Measurements from ENCODE around the gene FAM118B. TPM values are rescaled to one million over a fixed set of nuclear protein-coding genes. Genes with fewer than 3 reads are reported as not detected.

FAM118B gene
- total RNA-seq, 1 donor from 2014 or later: 11.7 TPM

- CTCF ChIA-PET: no interaction called here
- ATAC-seq (ENCODE audit: low read depth) (no peak), DNase-seq (no peak)
- Mint-ChIP-seq H3K4me1 (no peaks in the 10 kb centered on the region), H3K36me3 (ENCODE audit: low read depth) (no peaks in the 10 kb centered on the region), H3K27me3 (peaks cover 6% of the 10 kb centered on the region), H3K9me3 (no peaks in the 10 kb centered on the region), H3K27ac (no peak overlapping the region), H3K4me3 (no peak overlapping the region)
- TF ChIP-seq, protein P1, sequence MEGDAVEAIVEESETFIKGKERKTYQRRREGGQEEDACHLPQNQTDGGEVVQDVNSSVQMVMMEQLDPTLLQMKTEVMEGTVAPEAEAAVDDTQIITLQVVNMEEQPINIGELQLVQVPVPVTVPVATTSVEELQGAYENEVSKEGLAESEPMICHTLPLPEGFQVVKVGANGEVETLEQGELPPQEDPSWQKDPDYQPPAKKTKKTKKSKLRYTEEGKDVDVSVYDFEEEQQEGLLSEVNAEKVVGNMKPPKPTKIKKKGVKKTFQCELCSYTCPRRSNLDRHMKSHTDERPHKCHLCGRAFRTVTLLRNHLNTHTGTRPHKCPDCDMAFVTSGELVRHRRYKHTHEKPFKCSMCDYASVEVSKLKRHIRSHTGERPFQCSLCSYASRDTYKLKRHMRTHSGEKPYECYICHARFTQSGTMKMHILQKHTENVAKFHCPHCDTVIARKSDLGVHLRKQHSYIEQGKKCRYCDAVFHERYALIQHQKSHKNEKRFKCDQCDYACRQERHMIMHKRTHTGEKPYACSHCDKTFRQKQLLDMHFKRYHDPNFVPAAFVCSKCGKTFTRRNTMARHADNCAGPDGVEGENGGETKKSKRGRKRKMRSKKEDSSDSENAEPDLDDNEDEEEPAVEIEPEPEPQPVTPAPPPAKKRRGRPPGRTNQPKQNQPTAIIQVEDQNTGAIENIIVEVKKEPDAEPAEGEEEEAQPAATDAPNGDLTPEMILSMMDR (IDR thresholded peaks at IDR 0.05): no peak
- POLR2A ChIA-PET: no interaction called here
- intact Hi-C loops (cut with micrococcal nuclease): no loop called here
These were observed 46.8 kb upstream of the FAM118B start for GRCh38 chr11:126164781-126165180.

DNA sequence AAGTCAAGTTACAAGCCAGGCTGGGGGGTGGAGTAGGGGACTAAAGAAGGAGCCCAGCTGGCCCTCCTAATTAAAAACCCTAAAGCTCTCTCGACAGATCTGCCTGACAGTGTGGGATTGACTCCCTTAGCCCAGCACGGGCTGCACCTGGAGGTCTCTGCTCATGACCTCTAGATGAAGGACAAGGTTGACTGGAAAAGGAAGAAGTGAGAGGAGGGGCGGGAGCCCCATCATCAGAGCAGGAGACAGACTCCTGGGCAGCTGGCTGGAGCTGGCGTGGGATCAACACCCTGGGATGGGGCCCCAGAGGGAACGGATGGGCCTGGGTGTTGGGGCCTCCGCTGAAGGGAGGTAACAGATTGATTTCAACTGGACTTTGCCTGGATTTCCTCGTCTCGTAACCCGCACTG is 46.3 kb upstream of the FAM118B start:
- POLR2A ChIA-PET: no interaction called here
- Mint-ChIP-seq H3K36me3 (ENCODE audit: low read depth) (no peaks in the 10 kb centered on the region), H3K27ac (no peak overlapping the region), H3K4me3 (no peak overlapping the region), H3K27me3 (peaks cover 6% of the 10 kb centered on the region), H3K4me1 (no peaks in the 10 kb centered on the region), H3K9me3 (no peaks in the 10 kb centered on the region)
- ATAC-seq (ENCODE audit: low read depth) (no peak), DNase-seq (no peak)
- TF ChIP-seq, protein P1 (IDR thresholded peaks at IDR 0.05): no peak
- CTCF ChIA-PET: no interaction called here
- intact Hi-C loops (cut with micrococcal nuclease): no loop called here

- H3K4me1 Mint-ChIP-seq: no peaks in the 10 kb centered on the region
- H3K9me3 Mint-ChIP-seq: no peaks in the 10 kb centered on the region
- DNase-seq: no peak
- H3K4me3 Mint-ChIP-seq: no peak overlapping the region
- H3K27ac Mint-ChIP-seq: no peak overlapping the region
- no peak for ATAC-seq (ENCODE audit: low read depth)
- CTCF ChIA-PET: no interaction called here
- H3K27me3 Mint-ChIP-seq: peaks cover 6% of the 10 kb centered on the region
- intact Hi-C loops (cut with micrococcal nuclease): no loop called here
- TF ChIP-seq, protein P1 (IDR thresholded peaks at IDR 0.05): no peak
- POLR2A ChIA-PET: no interaction called here
- H3K36me3 Mint-ChIP-seq (ENCODE audit: low read depth): no peaks in the 10 kb centered on the region
These were observed 45.8 kb upstream of the FAM118B start for GRCh38 chr11:126165757-126166156.

DNA sequence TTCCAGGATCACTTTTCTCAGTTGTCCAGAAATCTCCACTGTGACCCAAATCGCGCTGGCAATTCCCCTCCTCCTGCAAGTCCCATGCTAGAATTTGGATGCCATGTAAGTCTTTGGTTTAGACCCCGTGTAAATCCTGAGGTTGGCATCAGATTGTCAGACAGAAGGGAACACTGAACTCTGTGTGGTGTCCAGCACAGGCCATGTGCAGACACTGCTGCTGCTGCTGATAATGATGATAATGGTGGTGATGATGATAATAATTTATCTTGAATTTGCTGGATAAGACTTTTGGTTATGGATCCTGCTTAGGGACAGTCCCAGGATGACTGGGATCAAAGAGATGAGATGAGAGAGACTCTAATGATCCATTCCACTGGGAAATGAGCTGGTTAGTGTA is 45.2 kb upstream of the FAM118B start:
- ChIA-PET CTCF (no interaction called here), POLR2A (no interaction called here)
- H3K9me3 Mint-ChIP-seq: no peaks in the 10 kb centered on the region
- peaks cover 6% of the 10 kb centered on the region for H3K27me3 Mint-ChIP-seq
- no peaks in the 10 kb centered on the region for H3K4me1 Mint-ChIP-seq
- no peak for DNase-seq
- TF ChIP-seq, protein P1 (IDR thresholded peaks at IDR 0.05): no peak
- H3K4me3 Mint-ChIP-seq: no peak overlapping the region
- no peaks in the 10 kb centered on the region for H3K36me3 Mint-ChIP-seq (ENCODE audit: low read depth)
- no peak for ATAC-seq (ENCODE audit: low read depth)
- H3K27ac Mint-ChIP-seq: no peak overlapping the region
- intact Hi-C loops (cut with micrococcal nuclease): no loop called here

- ChIA-PET CTCF (no interaction called here), POLR2A (no interaction called here)
- no peak for ATAC-seq (ENCODE audit: low read depth)
- Mint-ChIP-seq H3K27ac (no peak overlapping the region), H3K4me3 (no peak overlapping the region), H3K9me3 (no peaks in the 10 kb centered on the region), H3K36me3 (ENCODE audit: low read depth) (no peaks in the 10 kb centered on the region), H3K4me1 (no peaks in the 10 kb centered on the region), H3K27me3 (peaks cover 6% of the 10 kb centered on the region)
- no peak for DNase-seq
- intact Hi-C loops (cut with micrococcal nuclease): no loop called here
- TF ChIP-seq, protein P1 (IDR thresholded peaks at IDR 0.05): no peak
These were observed 44.1 kb upstream of the FAM118B start for GRCh38 chr11:126167488-126167887.

All from activated B cell treated with CpG ODN at 0.5 μM for 24 hours (primary cell).